Measurements from ENCODE around the gene SLC16A10.

DNA sequence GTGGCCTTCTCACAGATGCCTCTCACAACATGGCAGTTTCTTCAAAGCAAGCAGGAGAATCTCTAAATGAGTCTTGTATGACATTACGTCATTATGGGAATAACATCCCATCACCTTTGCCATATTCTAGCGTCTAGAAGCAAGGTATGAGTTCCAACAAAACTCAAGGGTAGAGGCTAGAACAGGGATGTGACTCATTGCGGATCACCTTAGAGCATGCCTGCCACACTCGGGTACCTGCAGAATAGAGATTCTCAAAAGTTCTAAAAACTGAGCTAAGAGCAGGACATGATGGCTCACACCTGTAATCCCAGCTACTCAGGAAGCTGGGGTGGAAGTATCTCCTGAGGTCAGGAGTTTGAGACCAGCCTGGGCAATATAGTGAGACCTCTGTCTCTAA lies 182.8 kb downstream of the SLC16A10 start:
- TF ChIP-seq, protein P1, sequence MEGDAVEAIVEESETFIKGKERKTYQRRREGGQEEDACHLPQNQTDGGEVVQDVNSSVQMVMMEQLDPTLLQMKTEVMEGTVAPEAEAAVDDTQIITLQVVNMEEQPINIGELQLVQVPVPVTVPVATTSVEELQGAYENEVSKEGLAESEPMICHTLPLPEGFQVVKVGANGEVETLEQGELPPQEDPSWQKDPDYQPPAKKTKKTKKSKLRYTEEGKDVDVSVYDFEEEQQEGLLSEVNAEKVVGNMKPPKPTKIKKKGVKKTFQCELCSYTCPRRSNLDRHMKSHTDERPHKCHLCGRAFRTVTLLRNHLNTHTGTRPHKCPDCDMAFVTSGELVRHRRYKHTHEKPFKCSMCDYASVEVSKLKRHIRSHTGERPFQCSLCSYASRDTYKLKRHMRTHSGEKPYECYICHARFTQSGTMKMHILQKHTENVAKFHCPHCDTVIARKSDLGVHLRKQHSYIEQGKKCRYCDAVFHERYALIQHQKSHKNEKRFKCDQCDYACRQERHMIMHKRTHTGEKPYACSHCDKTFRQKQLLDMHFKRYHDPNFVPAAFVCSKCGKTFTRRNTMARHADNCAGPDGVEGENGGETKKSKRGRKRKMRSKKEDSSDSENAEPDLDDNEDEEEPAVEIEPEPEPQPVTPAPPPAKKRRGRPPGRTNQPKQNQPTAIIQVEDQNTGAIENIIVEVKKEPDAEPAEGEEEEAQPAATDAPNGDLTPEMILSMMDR (IDR thresholded peaks at IDR 0.05; ENCODE audit: low read depth, low read length) = no peak
- no peak for TF ChIP-seq EZH2phosphoT487 (IDR thresholded peaks at IDR 0.05; ENCODE audit: low read depth)
